Measurements from ENCODE around the gene CLDN5. TPM values are rescaled to one million over a fixed set of nuclear protein-coding genes. Genes with fewer than 3 reads are reported as not detected.
A peak's percentile ranks its signal among the peaks of the same experiment; 100 is the strongest.

CLDN5 gene
- total and polyA plus RNA-seq, 2 donors (not counting 1 experiment from before 2014, with no cell fraction given), result 0.33 TPM; not detected in 1

- Histone ChIP-seq H3K9ac (ENCODE audit: insufficient read depth, low read length) (no peak overlapping the region), H4K20me1 (ENCODE audit: control insufficient read depth, extremely low read depth, insufficient read depth, low read length) (no peaks in the 10 kb centered on the region), H3K27me3 (ENCODE audit: control insufficient read depth, insufficient read depth, low read length) (no peaks in the 10 kb centered on the region), H2AFZ (ENCODE audit: low read length) (no peak overlapping the region), H3K4me2 (ENCODE audit: extremely low read depth, insufficient read depth, low read length) (no peak overlapping the region), H3K4me1 (ENCODE audit: control insufficient read depth, extremely low read depth, insufficient read depth, low read length) (peaks cover 3% of the 10 kb centered on the region), H3K4me3 (replicated peaks in 1 of 4; ENCODE audit: control extremely low read depth in 1 of 4, insufficient read depth in 1 of 4, low read depth in 3 of 4, low read length in 4 of 4) (no peak overlapping the region), H3K9me3 (ENCODE audit: control insufficient read depth, insufficient read depth, low read depth, low read length) (no peaks in the 10 kb centered on the region), H3K27ac (ENCODE audit: insufficient read depth, low read length) (no peak overlapping the region), H3K79me2 (ENCODE audit: control insufficient read depth, insufficient read depth, low read length) (no peaks in the 10 kb centered on the region), H3K36me3 (ENCODE audit: control insufficient read depth, insufficient read depth, low read length) (peaks cover 3% of the 10 kb centered on the region)
- TF ChIP-seq EZH2 (IDR thresholded peaks at IDR 0.05; ENCODE audit: low read length, missing control alignments) (no peak), CTCF (conservative IDR thresholded peaks at IDR 0.05 in 1 of 2, IDR thresholded peaks at IDR 0.05 in 1 of 2; ENCODE audit: low read depth in 1 of 2, low read length in 2 of 2) (no peak)
- DNase-seq (ENCODE audit: low read depth in 2 of 2), result no peak
These were observed 27.9 kb downstream of the CLDN5 start for GRCh38 chr22:19496324-19496630.

- no peaks in the 10 kb centered on the region for H3K9me3 ChIP-seq (ENCODE audit: control insufficient read depth, insufficient read depth, low read depth, low read length)
- H2AFZ ChIP-seq (ENCODE audit: low read length), result no peak overlapping the region
- no peak overlapping the region for H3K4me2 ChIP-seq (ENCODE audit: extremely low read depth, insufficient read depth, low read length)
- no peaks in the 10 kb centered on the region for H3K79me2 ChIP-seq (ENCODE audit: control insufficient read depth, insufficient read depth, low read length)
- no peak overlapping the region for H3K9ac ChIP-seq (ENCODE audit: insufficient read depth, low read length)
- no peak overlapping the region for H3K27ac ChIP-seq (ENCODE audit: insufficient read depth, low read length)
- H3K36me3 ChIP-seq (ENCODE audit: control insufficient read depth, insufficient read depth, low read length), result peaks cover 3% of the 10 kb centered on the region
- no peak overlapping the region for H3K4me3 ChIP-seq (replicated peaks in 1 of 4; ENCODE audit: control extremely low read depth in 1 of 4, insufficient read depth in 1 of 4, low read depth in 3 of 4, low read length in 4 of 4)
- H4K20me1 ChIP-seq (ENCODE audit: control insufficient read depth, extremely low read depth, insufficient read depth, low read length), result no peaks in the 10 kb centered on the region
- peaks cover 3% of the 10 kb centered on the region for H3K4me1 ChIP-seq (ENCODE audit: control insufficient read depth, extremely low read depth, insufficient read depth, low read length)
- H3K27me3 ChIP-seq (ENCODE audit: control insufficient read depth, insufficient read depth, low read length), result no peaks in the 10 kb centered on the region
- TF ChIP-seq EZH2 (IDR thresholded peaks at IDR 0.05; ENCODE audit: low read length, missing control alignments) (no peak), CTCF (conservative IDR thresholded peaks at IDR 0.05 in 1 of 2, IDR thresholded peaks at IDR 0.05 in 1 of 2; ENCODE audit: low read depth in 1 of 2, low read length in 2 of 2) (peak in 1 of 2 donors; percentile 28)
- peak in 1 of 2 donors; percentile 57 for DNase-seq (ENCODE audit: low read depth in 2 of 2)
These were observed 28.5 kb downstream of the CLDN5 start for GRCh38 chr22:19495562-19496323.

- Histone ChIP-seq H3K9me3 (ENCODE audit: control insufficient read depth, insufficient read depth, low read depth, low read length) (no peaks in the 10 kb centered on the region), H3K27ac (ENCODE audit: insufficient read depth, low read length) (no peak overlapping the region), H3K4me1 (ENCODE audit: control insufficient read depth, extremely low read depth, insufficient read depth, low read length) (peaks cover 3% of the 10 kb centered on the region), H3K79me2 (ENCODE audit: control insufficient read depth, insufficient read depth, low read length) (no peaks in the 10 kb centered on the region), H3K27me3 (ENCODE audit: control insufficient read depth, insufficient read depth, low read length) (no peaks in the 10 kb centered on the region), H2AFZ (ENCODE audit: low read length) (no peak overlapping the region), H3K36me3 (ENCODE audit: control insufficient read depth, insufficient read depth, low read length) (peaks cover 3% of the 10 kb centered on the region), H3K4me2 (ENCODE audit: extremely low read depth, insufficient read depth, low read length) (no peak overlapping the region), H3K4me3 (replicated peaks in 1 of 4; ENCODE audit: control extremely low read depth in 1 of 4, insufficient read depth in 1 of 4, low read depth in 3 of 4, low read length in 4 of 4) (no peak overlapping the region), H4K20me1 (ENCODE audit: control insufficient read depth, extremely low read depth, insufficient read depth, low read length) (no peaks in the 10 kb centered on the region), H3K9ac (ENCODE audit: insufficient read depth, low read length) (no peak overlapping the region)
- DNase-seq (ENCODE audit: low read depth in 2 of 2), result no peak
- no peak for TF ChIP-seq EZH2 (IDR thresholded peaks at IDR 0.05; ENCODE audit: low read length, missing control alignments)
- TF ChIP-seq CTCF (conservative IDR thresholded peaks at IDR 0.05 in 1 of 2, IDR thresholded peaks at IDR 0.05 in 1 of 2; ENCODE audit: low read depth in 1 of 2, low read length in 2 of 2), result no peak
These were observed 29.5 kb downstream of the CLDN5 start for GRCh38 chr22:19494676-19495173.

All from fibroblast of lung (primary cell).